ENCODE results near the gene ZNF185.

GRCh38 chrX:152926923-152927322 is 29.1 kb downstream of the ZNF185 start:
- TF ChIP-seq CTCF (IDR thresholded peaks at IDR 0.05 in 8 of 11, conservative IDR thresholded peaks at IDR 0.05 in 3 of 11) = no peak
- no peak for TF ChIP-seq POLR2A (IDR thresholded peaks at IDR 0.05)
- no peak for TF ChIP-seq POLR2AphosphoS5 (IDR thresholded peaks at IDR 0.05)

All from spleen (tissue), 7 donors.